ENCODE measurements around the gene DBT.

DBT gene

GRCh38 chr1:100184536-100184935 lies 65.1 kb downstream of the DBT start:
- Histone ChIP-seq H3K36me3 (replicated peaks; ENCODE audit: insufficient read depth, low read length) (no peaks in the 10 kb centered on the region), H3K4me3 (ENCODE audit: low read length) (no peak overlapping the region), H2AFZ (ENCODE audit: low read length) (no peak overlapping the region), H3K4me1 (ENCODE audit: low read length) (no peaks in the 10 kb centered on the region), H3K27ac (ENCODE audit: low read length) (no peak overlapping the region), H3K9ac (ENCODE audit: low read length) (no peak overlapping the region), H3K9me3 (replicated peaks; ENCODE audit: insufficient read depth, low read length) (no peaks in the 10 kb centered on the region), H3K4me2 (ENCODE audit: low read depth, low read length) (no peak overlapping the region), H3K79me2 (ENCODE audit: low read length) (no peaks in the 10 kb centered on the region), H3K9me2 (replicated peaks; ENCODE audit: insufficient read depth, low read length) (no peaks in the 10 kb centered on the region), H4K20me1 (ENCODE audit: insufficient read depth, low read length) (no peaks in the 10 kb centered on the region), H3F3A (ENCODE audit: insufficient read depth, low read length) (no peaks in the 10 kb centered on the region), H3K27me3 (replicated peaks; ENCODE audit: insufficient read depth, low read length) (no peaks in the 10 kb centered on the region)
- TF ChIP-seq EZH2phosphoT487 (IDR thresholded peaks at IDR 0.05; ENCODE audit: low read length) (no peak), CTCF (IDR thresholded peaks at IDR 0.05; ENCODE audit: low read length) (no peak), EZH2 (optimal IDR thresholded peaks at IDR 0.05; ENCODE audit: low read depth, low read length) (no peak)
- no peak for DNase-seq

GRCh38 chr1:100183370-100183769 lies 66.3 kb downstream of the DBT start:
- TF ChIP-seq CTCF (IDR thresholded peaks at IDR 0.05; ENCODE audit: low read length), result no peak
- no peak for TF ChIP-seq EZH2 (optimal IDR thresholded peaks at IDR 0.05; ENCODE audit: low read depth, low read length)
- TF ChIP-seq EZH2phosphoT487 (IDR thresholded peaks at IDR 0.05; ENCODE audit: low read length), result no peak
- H3K9me3 ChIP-seq (replicated peaks; ENCODE audit: insufficient read depth, low read length), result no peaks in the 10 kb centered on the region
- no peaks in the 10 kb centered on the region for H3K4me1 ChIP-seq (ENCODE audit: low read length)
- H3F3A ChIP-seq (ENCODE audit: insufficient read depth, low read length), result no peaks in the 10 kb centered on the region
- no peaks in the 10 kb centered on the region for H3K9me2 ChIP-seq (replicated peaks; ENCODE audit: insufficient read depth, low read length)
- H3K9ac ChIP-seq (ENCODE audit: low read length), result no peak overlapping the region
- H3K79me2 ChIP-seq (ENCODE audit: low read length), result no peaks in the 10 kb centered on the region
- H3K36me3 ChIP-seq (replicated peaks; ENCODE audit: insufficient read depth, low read length), result no peaks in the 10 kb centered on the region
- H3K27ac ChIP-seq (ENCODE audit: low read length), result no peak overlapping the region
- H3K4me3 ChIP-seq (ENCODE audit: low read length), result no peak overlapping the region
- DNase-seq, result no peak
- no peaks in the 10 kb centered on the region for H3K27me3 ChIP-seq (replicated peaks; ENCODE audit: insufficient read depth, low read length)
- H3K4me2 ChIP-seq (ENCODE audit: low read depth, low read length), result no peak overlapping the region
- H2AFZ ChIP-seq (ENCODE audit: low read length), result no peak overlapping the region
- H4K20me1 ChIP-seq (ENCODE audit: insufficient read depth, low read length), result no peaks in the 10 kb centered on the region

- TF ChIP-seq EZH2 (optimal IDR thresholded peaks at IDR 0.05; ENCODE audit: low read depth, low read length) (no peak), CTCF (IDR thresholded peaks at IDR 0.05; ENCODE audit: low read length) (no peak), EZH2phosphoT487 (IDR thresholded peaks at IDR 0.05; ENCODE audit: low read length) (no peak)
- no peak within 1 kb of the TSS for H3K4me2 ChIP-seq (ENCODE audit: low read depth, low read length)
Observed at GRCh38 chr1:100178091-100178490, 71.5 kb downstream of the DBT start, which contains the start of gene LRRC39. LRRC39 (minus strand) TSS chr1:100178256; CDS start chr1:100168516, 9,740 bp downstream.

More at GRCh38 chr1:100178091-100178490, 71.5 kb downstream of the DBT start, which contains the start of gene LRRC39:
- Histone ChIP-seq H3K36me3 (replicated peaks; ENCODE audit: insufficient read depth, low read length) (no peaks in the 10 kb centered on the region), H3K79me2 (ENCODE audit: low read length) (no peaks in the 10 kb centered on the region), H3K9me2 (replicated peaks; ENCODE audit: insufficient read depth, low read length) (no peaks in the 10 kb centered on the region), H3K27ac (ENCODE audit: low read length) (no peak within 1 kb of the TSS), H3K9me3 (replicated peaks; ENCODE audit: insufficient read depth, low read length) (no peaks in the 10 kb centered on the region), H3K27me3 (replicated peaks; ENCODE audit: insufficient read depth, low read length) (no peaks in the 10 kb centered on the region), H2AFZ (ENCODE audit: low read length) (no peak within 1 kb of the TSS), H3K9ac (ENCODE audit: low read length) (no peak within 1 kb of the TSS), H3K4me1 (ENCODE audit: low read length) (no peaks in the 10 kb centered on the region), H3F3A (ENCODE audit: insufficient read depth, low read length) (no peaks in the 10 kb centered on the region), H3K4me3 (ENCODE audit: low read length) (no peak within 1 kb of the TSS), H4K20me1 (ENCODE audit: insufficient read depth, low read length) (no peaks in the 10 kb centered on the region)
- no peak for DNase-seq
